Osteocyte (in vitro differentiated cells): ENCODE data around the gene TNFRSF1A. TPM values are rescaled to one million over a fixed set of nuclear protein-coding genes. Genes with fewer than 3 reads are reported as not detected.

Experiments used
- DNase-seq: peaks from one replicate; pipeline ENCODE4 v3.0.0; 2021; ENCODE audit warnings: mixed read lengths; ENCODE audit not compliant: unreplicated experiment; ENCODE audit errors: extremely low spot score
- H3K27ac Mint-ChIP-seq: one replicate; pipeline ENCODE4 v1.8.0; 2021; ENCODE audit warnings: mild to moderate bottlenecking, mixed read lengths; ENCODE audit not compliant: unreplicated experiment
- H3K27me3 Mint-ChIP-seq: one replicate; pipeline ENCODE4 v1.8.0; 2021; ENCODE audit warnings: mixed read lengths; ENCODE audit not compliant: unreplicated experiment
- H3K36me3 Mint-ChIP-seq: one replicate; pipeline ENCODE4 v1.8.0; 2021; ENCODE audit warnings: mixed read lengths; ENCODE audit not compliant: unreplicated experiment
- H3K4me1 Mint-ChIP-seq: one replicate; pipeline ENCODE4 v1.8.0; 2021; ENCODE audit warnings: mixed read lengths; ENCODE audit not compliant: unreplicated experiment
- H3K4me3 Mint-ChIP-seq: one replicate; pipeline ENCODE4 v1.8.0; 2021; ENCODE audit warnings: mild to moderate bottlenecking, moderate library complexity, mixed read lengths; ENCODE audit not compliant: unreplicated experiment
- H3K9me3 Mint-ChIP-seq: one replicate; pipeline ENCODE4 v1.8.0; 2021; ENCODE audit warnings: mixed read lengths; ENCODE audit not compliant: unreplicated experiment
- total RNA-seq: library from RNA; stranded (reverse); gene quantifications from 2 replicates; pipeline ENCODE4 v1.2.1, GENCODE V29; 2021
- TF ChIP-seq, protein P1 (sequence below): fragments of 200-600 bp; sonication (generic); IDR thresholded peaks from 2 replicates; pipeline ENCODE4 v1.5.0; 2021; ENCODE audit warnings: antibody characterized with exemption, mild to moderate bottlenecking, moderate library complexity

The TNFRSF1A gene
- total RNA-seq, 1 donor from 2014 or later, result 170 TPM

DNA sequence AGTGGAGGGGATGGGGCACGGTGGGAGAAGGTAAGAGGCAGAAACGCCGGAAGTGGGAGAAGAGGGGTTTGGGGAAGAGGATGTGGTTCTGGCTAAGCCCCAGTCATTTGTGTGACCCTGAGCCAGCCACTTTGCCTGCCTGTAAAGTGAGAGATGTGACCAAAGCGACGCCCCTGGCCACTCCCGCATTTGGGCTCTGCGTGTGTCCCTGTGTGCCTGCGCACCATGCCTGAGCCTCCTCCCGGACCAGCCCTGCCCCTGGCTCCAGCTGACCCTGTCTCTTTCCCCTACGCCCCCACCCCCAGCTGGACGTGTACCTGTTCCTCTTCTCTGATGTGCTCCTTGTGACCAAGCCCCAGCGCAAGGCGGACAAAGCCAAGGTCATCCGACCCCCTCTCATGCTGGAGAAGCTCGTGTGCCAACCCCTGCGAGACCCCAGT, 23.4 kb downstream of the TNFRSF1A start:
- Mint-ChIP-seq H3K27me3 (no peaks in the 10 kb centered on the region), H3K27ac (no peak overlapping the region), H3K9me3 (no peaks in the 10 kb centered on the region), H3K36me3 (no peaks in the 10 kb centered on the region), H3K4me1 (peaks cover 36% of the 10 kb centered on the region), H3K4me3 (no peak overlapping the region)
- TF ChIP-seq, protein P1, sequence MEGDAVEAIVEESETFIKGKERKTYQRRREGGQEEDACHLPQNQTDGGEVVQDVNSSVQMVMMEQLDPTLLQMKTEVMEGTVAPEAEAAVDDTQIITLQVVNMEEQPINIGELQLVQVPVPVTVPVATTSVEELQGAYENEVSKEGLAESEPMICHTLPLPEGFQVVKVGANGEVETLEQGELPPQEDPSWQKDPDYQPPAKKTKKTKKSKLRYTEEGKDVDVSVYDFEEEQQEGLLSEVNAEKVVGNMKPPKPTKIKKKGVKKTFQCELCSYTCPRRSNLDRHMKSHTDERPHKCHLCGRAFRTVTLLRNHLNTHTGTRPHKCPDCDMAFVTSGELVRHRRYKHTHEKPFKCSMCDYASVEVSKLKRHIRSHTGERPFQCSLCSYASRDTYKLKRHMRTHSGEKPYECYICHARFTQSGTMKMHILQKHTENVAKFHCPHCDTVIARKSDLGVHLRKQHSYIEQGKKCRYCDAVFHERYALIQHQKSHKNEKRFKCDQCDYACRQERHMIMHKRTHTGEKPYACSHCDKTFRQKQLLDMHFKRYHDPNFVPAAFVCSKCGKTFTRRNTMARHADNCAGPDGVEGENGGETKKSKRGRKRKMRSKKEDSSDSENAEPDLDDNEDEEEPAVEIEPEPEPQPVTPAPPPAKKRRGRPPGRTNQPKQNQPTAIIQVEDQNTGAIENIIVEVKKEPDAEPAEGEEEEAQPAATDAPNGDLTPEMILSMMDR, result no peak
- no peak for DNase-seq

DNA sequence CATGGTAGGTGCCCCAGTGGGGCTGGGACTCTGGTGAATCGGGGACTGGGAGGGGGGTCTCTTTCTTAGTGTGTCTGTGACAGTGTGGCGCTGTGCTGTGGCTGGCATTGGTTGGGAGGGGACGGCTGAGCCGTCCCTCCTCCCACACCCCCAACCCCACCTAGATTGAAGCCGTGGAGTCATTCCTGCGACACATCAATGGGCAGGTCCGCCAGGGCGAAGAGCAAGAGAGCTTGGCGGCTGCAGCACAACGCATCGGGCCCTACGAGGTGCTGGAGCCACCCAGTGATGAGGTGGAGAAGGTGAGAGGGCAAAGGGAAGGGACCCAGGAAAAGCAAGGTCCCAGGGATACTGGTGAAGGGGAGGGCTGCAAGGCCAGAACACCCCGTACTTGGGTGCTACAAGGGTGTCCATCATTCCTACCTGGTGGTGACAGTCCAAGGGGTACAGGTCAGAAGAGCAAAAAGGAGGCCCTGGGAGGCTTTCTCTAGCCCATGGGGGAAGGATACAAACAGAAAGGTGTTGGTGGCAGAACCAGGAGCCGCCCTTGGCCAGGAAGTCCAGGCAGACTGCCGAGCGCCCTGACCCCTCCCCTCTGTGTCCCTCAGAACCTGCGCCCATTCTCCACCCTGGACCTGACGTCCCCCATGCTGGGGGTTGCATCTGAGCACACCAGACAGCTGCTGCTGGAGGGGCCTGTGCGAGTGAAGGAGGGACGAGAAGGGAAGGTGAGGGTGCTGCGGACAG, 24.0 kb downstream of the TNFRSF1A start:
- TF ChIP-seq, protein P1, result no peak
- H3K27ac Mint-ChIP-seq, result no peak overlapping the region
- H3K4me3 Mint-ChIP-seq, result no peak overlapping the region
- no peaks in the 10 kb centered on the region for H3K36me3 Mint-ChIP-seq
- no peak for DNase-seq
- H3K27me3 Mint-ChIP-seq, result no peaks in the 10 kb centered on the region
- peaks cover 33% of the 10 kb centered on the region for H3K4me1 Mint-ChIP-seq
- H3K9me3 Mint-ChIP-seq, result no peaks in the 10 kb centered on the region

DNA sequence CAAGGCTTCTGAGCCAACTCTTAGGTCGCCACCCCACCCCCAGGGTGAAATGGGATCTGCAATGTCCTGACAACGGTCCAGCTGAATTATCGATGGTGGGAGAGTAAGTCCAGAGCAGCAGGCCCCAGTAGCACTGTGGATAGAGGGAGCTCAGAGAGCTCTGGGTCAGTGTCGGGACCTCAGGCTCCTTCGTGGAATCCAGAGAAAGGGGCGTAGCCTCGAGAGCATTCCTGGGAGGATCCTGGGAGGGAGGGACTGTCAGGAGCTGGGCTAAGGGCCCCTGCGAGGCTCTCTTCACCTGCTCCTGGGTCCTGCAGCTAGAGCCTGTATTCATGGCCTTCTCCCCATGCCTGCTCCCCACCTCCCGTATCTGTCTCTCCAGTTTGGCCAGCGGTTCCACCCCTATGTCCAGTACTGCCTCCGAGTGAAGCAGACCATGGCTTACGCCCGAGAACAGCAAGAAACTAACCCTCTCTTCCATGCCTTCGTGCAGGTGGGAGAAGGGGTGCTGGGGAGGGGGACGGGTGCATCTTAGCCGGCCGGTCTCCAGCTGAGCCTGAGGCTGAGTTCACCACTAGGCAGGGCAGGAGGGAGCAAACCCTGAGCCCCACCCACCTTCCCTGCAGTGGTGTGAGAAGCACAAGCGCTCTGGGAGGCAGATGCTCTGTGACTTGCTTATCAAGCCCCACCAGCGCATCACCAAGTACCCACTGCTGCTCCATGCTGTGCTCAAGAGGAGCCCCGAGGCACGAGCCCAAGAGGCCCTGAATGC, 24.8 kb downstream of the TNFRSF1A start:
- Mint-ChIP-seq H3K36me3 (no peaks in the 10 kb centered on the region), H3K4me1 (peaks cover 32% of the 10 kb centered on the region), H3K27ac (no peak overlapping the region), H3K9me3 (no peaks in the 10 kb centered on the region), H3K27me3 (no peaks in the 10 kb centered on the region), H3K4me3 (no peak overlapping the region)
- no peak for DNase-seq
- TF ChIP-seq, protein P1, result no peak

DNA sequence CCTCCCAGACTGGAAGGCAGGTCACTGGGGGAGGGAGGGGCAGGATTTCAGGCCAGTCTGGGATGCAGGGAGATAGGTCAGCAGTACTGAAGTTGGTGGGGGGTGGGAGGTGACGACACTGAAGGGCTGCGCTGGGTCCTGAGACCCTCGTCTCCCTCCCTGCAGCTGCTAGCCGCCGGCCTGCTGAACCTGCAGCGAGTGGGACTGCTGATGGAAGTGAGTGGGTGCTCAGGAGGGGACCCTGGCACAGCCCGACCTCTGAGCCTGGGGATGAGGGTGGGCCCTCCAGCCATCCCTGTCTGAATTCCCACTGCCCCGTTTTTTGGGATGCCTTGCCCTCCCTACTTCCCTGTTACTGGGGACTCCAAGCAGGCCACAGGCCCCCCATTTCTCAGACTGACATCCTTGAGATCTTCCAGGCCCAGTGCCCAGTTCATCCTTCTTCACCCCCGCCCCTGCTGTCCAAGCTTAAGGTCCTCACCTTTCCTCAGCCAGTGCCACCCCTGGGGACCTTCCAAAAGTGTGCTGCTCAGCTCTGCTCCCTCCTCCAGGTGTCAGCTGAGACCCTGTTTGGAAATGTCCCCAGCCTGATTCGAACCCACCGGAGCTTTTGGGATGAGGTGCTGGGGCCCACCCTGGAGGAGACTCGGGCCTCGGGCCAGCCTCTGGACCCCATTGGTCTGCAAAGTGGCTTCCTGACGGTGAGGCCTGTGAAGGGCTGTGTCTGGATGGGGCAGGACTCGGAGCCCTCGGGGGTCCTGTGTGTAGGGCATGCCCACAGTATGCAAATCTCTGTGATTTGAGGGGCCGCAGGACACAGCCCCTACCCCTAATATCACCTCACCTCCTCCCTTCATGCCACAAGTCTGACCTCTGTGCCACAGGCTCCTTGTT, 25.9 kb downstream of the TNFRSF1A start:
- no peak for DNase-seq
- Mint-ChIP-seq H3K36me3 (no peaks in the 10 kb centered on the region), H3K9me3 (no peaks in the 10 kb centered on the region), H3K27ac (no peak overlapping the region), H3K27me3 (no peaks in the 10 kb centered on the region), H3K4me3 (no peak overlapping the region), H3K4me1 (peaks cover 28% of the 10 kb centered on the region)
- TF ChIP-seq, protein P1, result no peak
